ENCODE results near the gene SPATA31E1.

- TF ChIP-seq YY1 (IDR thresholded peaks at IDR 0.05; ENCODE audit: insufficient read depth, insufficient read length) (no peak), SUZ12 (IDR thresholded peaks at IDR 0.05; ENCODE audit: extremely low read depth, insufficient read depth, insufficient read length) (no peak), ZNF274 (IDR thresholded peaks at IDR 0.05; ENCODE audit: low read depth, low read length) (no peak)
Observed at GRCh38 chr9:87863882-87864465, 18.7 kb upstream of the SPATA31E1 start.

Measured in NT2/D1 (cell line).